CD4-positive, alpha-beta T cell (primary cell): Measurements from ENCODE around the gene CRACR2A. TPM values are rescaled to one million over a fixed set of nuclear protein-coding genes. Genes with fewer than 3 reads are reported as not detected.

ENCODE experiments used
- ATAC-seq: fragments of 200-7000 bp; cut with Tn5 transposase; one replicate; pipeline ENCODE4 v1.10.0; 2022; ENCODE audit warnings: mild to moderate bottlenecking; ENCODE audit not compliant: poor library complexity
- CTCF ChIA-PET: fragments of 350-600 bp; sonication (Branson Sonifier 250); formaldehyde crosslinking; loops from one replicate; lab custom pipeline; 2021; ENCODE audit warnings: antibody characterized with exemption, inconsistent platforms; lab: Charles Lee
- POLR2A ChIA-PET: fragments of 350-600 bp; sonication (Branson Sonifier 250); formaldehyde crosslinking; loops from one replicate; lab custom pipeline; 2021; ENCODE audit warnings: antibody characterized with exemption, inconsistent platforms; lab: Charles Lee
- DNase-seq, 14 experiments: peaks; one replicate each; pipeline ENCODE4 v3.0.0-alpha.2; 2013 to 2020; ENCODE audit warnings: mixed read lengths in 2 of 14
- H3K27ac ChIP-seq, 2 donors: one replicate each; pipeline versions ENCODE4 v1.5.1 to v1.7.0; 2013; ENCODE audit warnings: low read length in 2 of 2, low read depth in 1 of 2, mild to moderate bottlenecking in 1 of 2
- H3K27me3 ChIP-seq, 2 experiments: 1 replicate in 1 of 2; 2 replicates in 1 of 2; pipeline versions ENCODE4 v1.6.1 to v1.7.0; 2013; ENCODE audit warnings: low read length in 2 of 2, control low read depth in 1 of 2, mild to moderate bottlenecking in 1 of 2, moderate library complexity in 1 of 2; ENCODE audit not compliant: insufficient read depth in 2 of 2, control insufficient read depth in 1 of 2
- H3K36me3 ChIP-seq: one replicate; pipeline ENCODE4 v1.6.1; 2013; ENCODE audit warnings: low read length, control low read depth; ENCODE audit not compliant: insufficient read depth
- H3K4me1 ChIP-seq: one replicate; pipeline ENCODE4 v1.6.1; 2013; ENCODE audit warnings: low read length, control low read depth; ENCODE audit not compliant: insufficient read depth
- H3K4me3 ChIP-seq: one replicate; pipeline ENCODE4 v1.5.1; 2013; ENCODE audit warnings: mild to moderate bottlenecking, low read length, moderate library complexity
- H3K9me3 ChIP-seq, 2 experiments: 1 replicate in 1 of 2; 2 replicates in 1 of 2; pipeline versions ENCODE4 v1.6.1 to v1.7.0; 2013; ENCODE audit warnings: low read length in 2 of 2, mild to moderate bottlenecking in 2 of 2, control low read depth in 1 of 2, moderate library complexity in 1 of 2; ENCODE audit not compliant: control insufficient read depth in 1 of 2, insufficient read depth in 1 of 2
- H3K27ac Mint-ChIP-seq: one replicate; pipeline ENCODE4 v1.8.0; 2020; ENCODE audit warnings: mixed read lengths
- H3K27me3 Mint-ChIP-seq: one replicate; pipeline ENCODE4 v1.8.0; 2021; ENCODE audit warnings: mixed read lengths
- H3K36me3 Mint-ChIP-seq: one replicate; pipeline ENCODE4 v1.8.0; 2021; ENCODE audit warnings: low read depth, mixed read lengths
- H3K4me1 Mint-ChIP-seq: one replicate; pipeline ENCODE4 v1.8.0; 2021; ENCODE audit warnings: low read depth, mixed read lengths
- H3K4me3 Mint-ChIP-seq: one replicate; pipeline ENCODE4 v1.8.0; 2020; ENCODE audit warnings: mild to moderate bottlenecking, mixed read lengths
- H3K9me3 Mint-ChIP-seq: one replicate; pipeline ENCODE4 v1.8.0; 2020; ENCODE audit warnings: mixed read lengths
- intact Hi-C, 2 experiments: fragments of 100-400 bp; cut with DNase I in 1 of 2; cut with micrococcal nuclease in 1 of 2; formaldehyde crosslinking; loops; one replicate each; pipeline versions ENCODE4 v1.15.1 to v1.9.0; 2023 to 2025; cut with DNase I, micrococcal nuclease
- total RNA-seq, 174 experiments: library from RNA in 2 of 174; stranded (reverse) in 2 of 174; gene quantifications; one replicate each; pipeline ENCODE4 v1.2.3 and lab custom pipeline; 2021 to 2026
- TF ChIP-seq, protein P1 (sequence below): fragments of 200-600 bp; IDR thresholded peaks from one replicate; pipeline ENCODE4 v1.8.0; 2022; ENCODE audit warnings: antibody characterized with exemption, mild to moderate bottlenecking

Gene CRACR2A
- total RNA-seq, 2 experiments from 2014 or later: 23.5 to 27.5 TPM

DNA sequence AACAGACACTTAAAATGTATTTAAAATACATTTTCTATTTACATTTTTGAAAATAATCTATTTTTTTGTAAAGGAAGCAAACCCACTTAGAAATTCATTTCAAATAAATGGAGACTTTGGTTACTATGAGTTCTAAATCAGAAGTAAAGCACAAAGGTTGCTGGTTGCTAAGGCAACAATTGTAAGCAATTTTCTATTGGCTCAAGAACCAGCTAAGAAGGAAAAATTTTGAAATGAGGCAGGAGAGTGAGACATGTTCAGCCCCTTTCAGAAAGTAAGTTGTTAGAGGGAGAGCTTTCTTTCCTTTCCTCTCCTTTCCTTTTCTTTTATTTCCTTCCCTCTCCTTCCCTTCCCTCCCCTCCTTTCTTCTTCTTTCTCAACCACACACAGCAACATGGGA, 181.2 kb downstream of the CRACR2A start:
- Histone ChIP-seq H3K27me3 (no peaks in the 10 kb centered on the region), H3K4me1 (no peaks in the 10 kb centered on the region), H3K27ac (no peak overlapping the region), H3K4me3 (no peak overlapping the region), H3K36me3 (no peaks in the 10 kb centered on the region), H3K9me3 (no peaks in the 10 kb centered on the region)
- no peak for ATAC-seq
- Mint-ChIP-seq H3K4me3 (no peak overlapping the region), H3K27ac (no peak overlapping the region), H3K36me3 (no peaks in the 10 kb centered on the region), H3K27me3 (peaks cover 8% of the 10 kb centered on the region), H3K9me3 (no peaks in the 10 kb centered on the region), H3K4me1 (no peaks in the 10 kb centered on the region)
- no peak for DNase-seq
- CTCF ChIA-PET: no interaction called here
- POLR2A ChIA-PET: no interaction called here
- TF ChIP-seq, protein P1, sequence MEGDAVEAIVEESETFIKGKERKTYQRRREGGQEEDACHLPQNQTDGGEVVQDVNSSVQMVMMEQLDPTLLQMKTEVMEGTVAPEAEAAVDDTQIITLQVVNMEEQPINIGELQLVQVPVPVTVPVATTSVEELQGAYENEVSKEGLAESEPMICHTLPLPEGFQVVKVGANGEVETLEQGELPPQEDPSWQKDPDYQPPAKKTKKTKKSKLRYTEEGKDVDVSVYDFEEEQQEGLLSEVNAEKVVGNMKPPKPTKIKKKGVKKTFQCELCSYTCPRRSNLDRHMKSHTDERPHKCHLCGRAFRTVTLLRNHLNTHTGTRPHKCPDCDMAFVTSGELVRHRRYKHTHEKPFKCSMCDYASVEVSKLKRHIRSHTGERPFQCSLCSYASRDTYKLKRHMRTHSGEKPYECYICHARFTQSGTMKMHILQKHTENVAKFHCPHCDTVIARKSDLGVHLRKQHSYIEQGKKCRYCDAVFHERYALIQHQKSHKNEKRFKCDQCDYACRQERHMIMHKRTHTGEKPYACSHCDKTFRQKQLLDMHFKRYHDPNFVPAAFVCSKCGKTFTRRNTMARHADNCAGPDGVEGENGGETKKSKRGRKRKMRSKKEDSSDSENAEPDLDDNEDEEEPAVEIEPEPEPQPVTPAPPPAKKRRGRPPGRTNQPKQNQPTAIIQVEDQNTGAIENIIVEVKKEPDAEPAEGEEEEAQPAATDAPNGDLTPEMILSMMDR: no peak
- intact Hi-C loops: no loop called here

DNA sequence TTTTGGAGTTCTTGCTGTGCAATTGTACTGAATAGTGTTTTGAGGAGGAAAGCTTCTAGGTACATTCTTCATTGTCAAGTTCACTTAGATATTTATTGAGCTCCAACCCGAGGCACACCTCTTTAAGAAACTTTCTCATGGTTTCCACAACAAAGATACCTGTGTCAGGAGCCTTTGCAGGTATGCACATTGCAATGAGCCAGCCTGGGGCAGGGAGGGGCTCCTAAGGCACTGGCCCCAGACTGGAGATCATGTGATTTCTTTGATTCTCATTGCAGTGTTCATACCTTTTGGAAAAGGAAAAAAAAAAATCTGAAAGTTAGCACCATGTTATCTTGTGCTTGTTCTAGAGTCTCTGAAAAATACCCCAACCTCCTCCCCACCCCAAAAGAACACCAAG, 181.6 kb downstream of the CRACR2A start:
- CTCF ChIA-PET: no interaction called here
- Mint-ChIP-seq H3K4me1 (no peaks in the 10 kb centered on the region), H3K4me3 (no peak overlapping the region), H3K27ac (no peak overlapping the region), H3K36me3 (no peaks in the 10 kb centered on the region), H3K27me3 (peaks cover 8% of the 10 kb centered on the region), H3K9me3 (no peaks in the 10 kb centered on the region)
- Histone ChIP-seq H3K4me1 (no peaks in the 10 kb centered on the region), H3K27ac (no peak overlapping the region), H3K36me3 (no peaks in the 10 kb centered on the region), H3K27me3 (no peaks in the 10 kb centered on the region), H3K9me3 (no peaks in the 10 kb centered on the region), H3K4me3 (no peak overlapping the region)
- POLR2A ChIA-PET: no interaction called here
- DNase-seq (no peak), ATAC-seq (no peak)
- intact Hi-C loops: no loop called here
- TF ChIP-seq, protein P1: no peak

DNA sequence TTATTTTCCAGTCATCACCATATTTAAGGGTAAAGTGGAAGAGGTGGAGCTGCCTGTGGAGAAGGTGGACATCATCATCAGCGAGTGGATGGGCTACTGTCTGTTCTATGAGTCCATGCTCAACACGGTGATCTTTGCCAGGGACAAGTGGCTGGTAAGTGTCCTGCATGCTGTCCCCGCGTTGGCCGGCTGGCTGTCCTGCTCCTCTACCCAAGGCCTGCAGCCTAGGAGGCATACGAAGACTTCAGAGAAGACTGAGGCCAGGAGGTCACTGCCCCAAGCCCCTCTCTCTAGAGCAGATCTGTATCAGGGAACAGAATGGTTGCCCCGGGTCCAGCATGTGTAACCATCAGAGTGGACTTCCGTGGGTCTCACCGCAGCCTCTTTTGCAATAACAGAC, 184.2 kb downstream of the CRACR2A start:
- no peaks in the 10 kb centered on the region for H3K9me3 ChIP-seq
- peaks cover 0 to 2% of the 10 kb centered on the region in 2 experiments for H3K27me3 ChIP-seq
- no peak overlapping the region for H3K27ac Mint-ChIP-seq
- H3K36me3 Mint-ChIP-seq: no peaks in the 10 kb centered on the region
- no peak overlapping the region for H3K27ac ChIP-seq
- TF ChIP-seq, protein P1: no peak
- intact Hi-C loops: no loop called here
- H3K27me3 Mint-ChIP-seq: peaks cover 4% of the 10 kb centered on the region
- ChIA-PET POLR2A (no interaction called here), CTCF (no interaction called here)
- no peaks in the 10 kb centered on the region for H3K4me1 ChIP-seq
- no peaks in the 10 kb centered on the region for H3K9me3 Mint-ChIP-seq
- no peak overlapping the region for H3K4me3 ChIP-seq
- no peaks in the 10 kb centered on the region for H3K36me3 ChIP-seq
- no peak overlapping the region for H3K4me3 Mint-ChIP-seq
- H3K4me1 Mint-ChIP-seq: no peaks in the 10 kb centered on the region
- no peak for ATAC-seq
- DNase-seq: peak in 1 of 14 experiments; percentile 29
